ENCODE data around the gene PTPRM. TPM values are rescaled to one million over a fixed set of nuclear protein-coding genes. Genes with fewer than 3 reads are reported as not detected.

The PTPRM gene
- polyA plus RNA-seq, 1 donor (not counting 4 experiments of a cell fraction or from before 2014, with no cell fraction given) = 54.5 TPM

GRCh38 chr18:7635948-7636347, 68.8 kb downstream of the PTPRM start:
- Histone ChIP-seq H3K9me3 (ENCODE audit: control insufficient read depth, low read depth, low read length) (no peaks in the 10 kb centered on the region), H3K9me1 (ENCODE audit: control insufficient read depth, extremely low read depth, insufficient read depth, low read length) (no peaks in the 10 kb centered on the region), H3K9ac (ENCODE audit: control insufficient read depth, extremely low read depth, insufficient read depth, low read length) (no peak overlapping the region), H3K36me3 (ENCODE audit: control insufficient read depth in 2 of 2, extremely low read depth in 1 of 2, insufficient read depth in 2 of 2, low read length in 2 of 2) (no peaks in the 10 kb centered on the region), H3K4me3 (ENCODE audit: control insufficient read depth in 2 of 3, extremely low read depth in 1 of 3, insufficient read depth in 2 of 3, low read depth in 1 of 3, low read length in 3 of 3) (no peak overlapping the region), H3K27ac (ENCODE audit: control insufficient read depth, insufficient read depth, low read length) (no peak overlapping the region), H3K4me2 (ENCODE audit: control insufficient read depth, extremely low read depth, insufficient read depth, low read depth, low read length) (no peak overlapping the region), H3K79me2 (ENCODE audit: control insufficient read depth, insufficient read depth, low read length) (no peaks in the 10 kb centered on the region), H3K27me3 (ENCODE audit: control insufficient read depth, extremely low read depth, insufficient read depth, low read length) (no peaks in the 10 kb centered on the region), H4K20me1 (ENCODE audit: control insufficient read depth, extremely low read depth, insufficient read depth, low read length) (no peaks in the 10 kb centered on the region), H3K4me1 (ENCODE audit: control insufficient read depth, extremely low read depth, insufficient read depth, low read length) (no peaks in the 10 kb centered on the region), H2AFZ (ENCODE audit: control insufficient read depth, low read length) (no peak overlapping the region)
- dilution Hi-C loops (cut with MboI; ENCODE audit: extremely low pct_ligation_motif_present, low sequenced_read_pairs) = no loop called here
- DNase-seq (ENCODE audit: low read depth, low spot score) = no peak
- no peak for TF ChIP-seq EZH2 (IDR thresholded peaks at IDR 0.05; ENCODE audit: low read length)
- TF ChIP-seq CTCF (optimal IDR thresholded peaks at IDR 0.05 in 1 of 3, IDR thresholded peaks at IDR 0.05 in 1 of 3, conservative IDR thresholded peaks at IDR 0.05 in 1 of 3; ENCODE audit: extremely low read depth in 1 of 3, insufficient read depth in 2 of 3, low read length in 3 of 3) = no peak
- no peak for FAIRE-seq

- Histone ChIP-seq H3K4me3 (ENCODE audit: control insufficient read depth in 2 of 3, extremely low read depth in 1 of 3, insufficient read depth in 2 of 3, low read depth in 1 of 3, low read length in 3 of 3) (no peak overlapping the region), H2AFZ (ENCODE audit: control insufficient read depth, low read length) (no peak overlapping the region), H3K27ac (ENCODE audit: control insufficient read depth, insufficient read depth, low read length) (no peak overlapping the region), H3K4me2 (ENCODE audit: control insufficient read depth, extremely low read depth, insufficient read depth, low read depth, low read length) (no peak overlapping the region), H3K9me1 (ENCODE audit: control insufficient read depth, extremely low read depth, insufficient read depth, low read length) (no peaks in the 10 kb centered on the region), H3K79me2 (ENCODE audit: control insufficient read depth, insufficient read depth, low read length) (peaks cover 2% of the 10 kb centered on the region), H3K9ac (ENCODE audit: control insufficient read depth, extremely low read depth, insufficient read depth, low read length) (no peak overlapping the region), H4K20me1 (ENCODE audit: control insufficient read depth, extremely low read depth, insufficient read depth, low read length) (no peaks in the 10 kb centered on the region), H3K36me3 (ENCODE audit: control insufficient read depth in 2 of 2, extremely low read depth in 1 of 2, insufficient read depth in 2 of 2, low read length in 2 of 2) (no peaks in the 10 kb centered on the region), H3K4me1 (ENCODE audit: control insufficient read depth, extremely low read depth, insufficient read depth, low read length) (no peaks in the 10 kb centered on the region), H3K27me3 (ENCODE audit: control insufficient read depth, extremely low read depth, insufficient read depth, low read length) (no peaks in the 10 kb centered on the region), H3K9me3 (ENCODE audit: control insufficient read depth, low read depth, low read length) (no peaks in the 10 kb centered on the region)
- DNase-seq (ENCODE audit: low read depth, low spot score) (no peak), FAIRE-seq (no peak)
- TF ChIP-seq EZH2 (IDR thresholded peaks at IDR 0.05; ENCODE audit: low read length) (no peak), CTCF (optimal IDR thresholded peaks at IDR 0.05 in 1 of 3, IDR thresholded peaks at IDR 0.05 in 1 of 3, conservative IDR thresholded peaks at IDR 0.05 in 1 of 3; ENCODE audit: extremely low read depth in 1 of 3, insufficient read depth in 2 of 3, low read length in 3 of 3) (no peak)
- dilution Hi-C loops (cut with MboI; ENCODE audit: extremely low pct_ligation_motif_present, low sequenced_read_pairs) = no loop called here
Observed at GRCh38 chr18:7637269-7637668, 70.2 kb downstream of the PTPRM start.
